Loucy (cell line): ENCODE data around the gene DIPK1A.

ENCODE experiments used
- H2AFZ ChIP-seq: fragments of 200-600 bp; sonication (generic); 2 replicates; pipeline ENCODE4 v1.6.0; 2016; ENCODE audit warnings: antibody characterized with exemption, mild to moderate bottlenecking, low read length, moderate library complexity
- H3F3A ChIP-seq: fragments of 200-600 bp; 2 replicates; pipeline ENCODE4 v1.6.0; 2016; ENCODE audit warnings: antibody characterized with exemption, low read depth, mild to moderate bottlenecking
- H3K27me3 ChIP-seq: fragments of 200-600 bp; sonication (generic); 2 replicates; pipeline ENCODE4 v1.6.1; 2014; ENCODE audit warnings: low read length, mild to moderate bottlenecking; ENCODE audit not compliant: insufficient read depth, poor library complexity, severe bottlenecking
- H3K36me3 ChIP-seq: fragments of 200-600 bp; sonication (generic); 2 replicates; pipeline ENCODE4 v1.6.1; 2016; ENCODE audit warnings: low read length; ENCODE audit not compliant: insufficient read depth
- H3K4me1 ChIP-seq: fragments of 200-600 bp; sonication (generic); 2 replicates; pipeline ENCODE4 v1.5.1; 2014; ENCODE audit warnings: low read length, mild to moderate bottlenecking; ENCODE audit not compliant: insufficient read depth, poor library complexity, severe bottlenecking
- H3K4me2 ChIP-seq: fragments of 200-600 bp; sonication (generic); 2 replicates; pipeline ENCODE4 v1.6.0; 2014; ENCODE audit warnings: antibody characterized with exemption, low read length, low read depth, mild to moderate bottlenecking; ENCODE audit not compliant: poor library complexity, severe bottlenecking
- H3K4me3 ChIP-seq: fragments of 200-600 bp; sonication (generic); 2 replicates; pipeline ENCODE4 v1.5.1; 2014; ENCODE audit warnings: low read length, mild to moderate bottlenecking, mixed read lengths; ENCODE audit not compliant: poor library complexity, severe bottlenecking
- H3K79me2 ChIP-seq: fragments of 200-600 bp; sonication (generic); 2 replicates; pipeline ENCODE4 v1.6.1; 2014; ENCODE audit warnings: low read length; ENCODE audit not compliant: insufficient read depth
- H3K9ac ChIP-seq: fragments of 200-600 bp; sonication (generic); 2 replicates; pipeline ENCODE4 v1.6.0; 2014; ENCODE audit warnings: mild to moderate bottlenecking, low read depth, low read length, moderate library complexity; ENCODE audit not compliant: poor library complexity, severe bottlenecking
- H3K9me2 ChIP-seq: fragments of 200-600 bp; sonication (generic); replicated peaks from 2 replicates; pipeline ENCODE4 v1.6.1; 2016; ENCODE audit warnings: low read depth, low read length, mixed read lengths
- H3K9me3 ChIP-seq: fragments of 200-600 bp; sonication (generic); 2 replicates; pipeline ENCODE4 v1.6.1; 2014; ENCODE audit warnings: mild to moderate bottlenecking, antibody characterized with exemption, low read length, low read depth; ENCODE audit not compliant: insufficient read depth
- H4K20me1 ChIP-seq: fragments of 200-600 bp; sonication (generic); 2 replicates; pipeline ENCODE4 v1.6.0; 2014; ENCODE audit warnings: antibody characterized with exemption, low read length, mild to moderate bottlenecking; ENCODE audit not compliant: insufficient read depth, poor library complexity, severe bottlenecking
- CTCF ChIP-seq: fragments of 200-600 bp; sonication (generic); conservative IDR thresholded peaks from 2 replicates; pipeline ENCODE4 v1.5.1; 2014; ENCODE audit warnings: mild to moderate bottlenecking, antibody characterized with exemption, low read length
- EZH2phosphoT487 ChIP-seq: fragments of 200-600 bp; IDR thresholded peaks from 2 replicates; pipeline ENCODE4 v1.6.1; 2018; ENCODE audit warnings: antibody characterized with exemption, mild to moderate bottlenecking, moderate library complexity, borderline replicate concordance

Gene DIPK1A

DNA sequence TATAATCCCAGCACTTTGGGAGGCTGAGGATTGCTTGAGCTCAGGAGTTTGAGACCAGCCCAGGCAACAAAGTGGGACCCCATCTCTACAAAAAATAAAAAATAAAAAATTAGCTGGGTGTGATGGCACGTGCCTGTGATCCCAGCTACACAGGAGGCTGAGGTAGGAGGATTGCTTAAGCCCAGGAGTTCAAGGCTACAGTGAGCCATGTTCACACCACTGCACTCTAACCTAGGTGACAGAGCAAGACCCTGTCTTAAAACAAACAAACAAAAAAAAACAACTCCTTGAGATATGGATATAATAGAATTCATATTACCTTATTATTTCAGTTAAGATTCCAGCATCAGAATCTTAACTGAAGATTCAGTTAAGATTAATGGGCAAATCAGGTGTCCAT is 77.1 kb downstream of the DIPK1A start:
- Histone ChIP-seq H3K4me2 (no peak overlapping the region), H3K9me3 (no peaks in the 10 kb centered on the region), H4K20me1 (no peaks in the 10 kb centered on the region), H3K9me2 (no peaks in the 10 kb centered on the region), H3K36me3 (no peaks in the 10 kb centered on the region), H2AFZ (no peak overlapping the region), H3F3A (no peaks in the 10 kb centered on the region), H3K4me1 (peaks cover 11% of the 10 kb centered on the region), H3K27me3 (no peaks in the 10 kb centered on the region), H3K4me3 (no peak overlapping the region), H3K79me2 (no peaks in the 10 kb centered on the region), H3K9ac (no peak overlapping the region)
- TF ChIP-seq CTCF (no peak), EZH2phosphoT487 (no peak)

GRCh38 chr1:92883297-92883696 is 78.0 kb downstream of the DIPK1A start:
- H3K9me2 ChIP-seq: no peaks in the 10 kb centered on the region
- H3K79me2 ChIP-seq: no peaks in the 10 kb centered on the region
- H2AFZ ChIP-seq: peak overlapping the region; percentile 62
- H3K9me3 ChIP-seq: no peaks in the 10 kb centered on the region
- peaks cover 11% of the 10 kb centered on the region for H3K4me1 ChIP-seq
- H3K27me3 ChIP-seq: no peaks in the 10 kb centered on the region
- H3K9ac ChIP-seq: peak overlapping the region; percentile 32
- H4K20me1 ChIP-seq: no peaks in the 10 kb centered on the region
- TF ChIP-seq CTCF (no peak), EZH2phosphoT487 (no peak)
- no peaks in the 10 kb centered on the region for H3K36me3 ChIP-seq
- H3F3A ChIP-seq: no peaks in the 10 kb centered on the region
- peak overlapping the region; percentile 51 for H3K4me3 ChIP-seq
- H3K4me2 ChIP-seq: peak overlapping the region; percentile 62

- H3F3A ChIP-seq: no peaks in the 10 kb centered on the region
- peak overlapping the region; percentile 51 for H3K4me3 ChIP-seq
- peak overlapping the region; percentile 62 for H2AFZ ChIP-seq
- H3K4me2 ChIP-seq: peak overlapping the region; percentile 62
- no peaks in the 10 kb centered on the region for H3K9me3 ChIP-seq
- no peaks in the 10 kb centered on the region for H4K20me1 ChIP-seq
- H3K4me1 ChIP-seq: peaks cover 15% of the 10 kb centered on the region
- no peaks in the 10 kb centered on the region for H3K79me2 ChIP-seq
- H3K36me3 ChIP-seq: no peaks in the 10 kb centered on the region
- H3K27me3 ChIP-seq: no peaks in the 10 kb centered on the region
- peak overlapping the region; percentile 32 for H3K9ac ChIP-seq
- H3K9me2 ChIP-seq: no peaks in the 10 kb centered on the region
- TF ChIP-seq EZH2phosphoT487 (no peak), CTCF (no peak)
Observed at GRCh38 chr1:92882819-92883218, 78.4 kb downstream of the DIPK1A start.
